Upper lobe of left lung (tissue), 6 donors: ENCODE measurements around the gene KMT2D. TPM values are rescaled to one million over a fixed set of nuclear protein-coding genes. Genes with fewer than 3 reads are reported as not detected.

ENCODE experiments used
- ATAC-seq, 2 donors: fragments of 200-7000 bp; cut with Tn5 transposase; one replicate each; pipeline ENCODE4 v1.9.1; 2022; ENCODE audit warnings: mild to moderate bottlenecking in 2 of 2, moderate library complexity in 2 of 2; ENCODE audit not compliant: low FRiP score in 2 of 2
- DNase-seq, 2 donors: peaks; one replicate each; pipeline ENCODE4 v3.0.0-alpha.2; 2019 to 2020
- H3K27ac ChIP-seq, 4 donors: fragments of 200-600 bp; sonication (generic); one replicate each; pipeline ENCODE4 v1.5.1; 2016 to 2019
- H3K27me3 ChIP-seq, 4 donors: fragments of 200-600 bp; sonication (generic); one replicate each; pipeline ENCODE4 v1.5.1; 2017 to 2019
- H3K36me3 ChIP-seq, 4 donors: fragments of 200-600 bp; sonication (generic); one replicate each; pipeline ENCODE4 v1.5.1; 2016 to 2019
- H3K4me1 ChIP-seq, 4 donors: fragments of 200-600 bp; sonication (generic); one replicate each; pipeline ENCODE4 v1.5.1; 2018 to 2019
- H3K4me3 ChIP-seq, 4 donors: fragments of 200-600 bp; sonication (generic); one replicate each; pipeline ENCODE4 v1.5.1; 2017 to 2019; ENCODE audit warnings: mild to moderate bottlenecking in 2 of 4, moderate library complexity in 1 of 4
- H3K9me3 ChIP-seq, 4 donors: fragments of 200-600 bp; sonication (generic); one replicate each; pipeline ENCODE4 v1.5.1; 2018 to 2019
- EP300 ChIP-seq, 4 donors: sonication (generic); formaldehyde crosslinking; IDR thresholded peaks; one replicate each; pipeline ENCODE4 v1.5.1; 2017; ENCODE audit warnings: antibody characterized with exemption in 4 of 4, control low read depth in 2 of 4
- POLR2A ChIP-seq, 4 donors: fragments of 450-650 bp; IDR thresholded peaks; one replicate each; pipeline ENCODE4 v1.5.1; 2016 to 2017; ENCODE audit warnings: antibody characterized with exemption in 4 of 4, mild to moderate bottlenecking in 2 of 4
- POLR2AphosphoS5 ChIP-seq, 2 donors: sonication (generic); formaldehyde crosslinking; IDR thresholded peaks; one replicate each; pipeline ENCODE4 v1.5.1; 2017; ENCODE audit warnings: antibody characterized with exemption in 2 of 2
- WGBS, 2 donors: methylation state at CpG; one replicate each; pipeline ENCODE4 v1.1.5; 2017 to 2018; 5-methylcytosine and 5-hydroxymethylcytosine counted together
- total RNA-seq, 6 donors: library from RNA; depleted of rRNA in 4 of 6; stranded (reverse); fragments of >200 nt in 4 of 6; gene quantifications; one replicate each; pipeline versions ENCODE4 v1.1.0 to v1.2.1, GENCODE V29; 2016 to 2021
- TF ChIP-seq, protein P1 (sequence below), 6 experiments: fragments of 450-650 bp in 4 of 6; fragments of 200-600 bp in 2 of 6; sonication (generic) in 2 of 6; IDR thresholded peaks; one replicate each; pipeline ENCODE4 v1.5.1; 2016 to 2019; ENCODE audit warnings: antibody characterized with exemption in 6 of 6
- donor health status: DM: no; HTN: no; CAD: no; lungs with moderate emphysema.
- donor health status: DM: no; HTN: yes; CAD: no; lungs with severe emphysema.

Gene KMT2D
- total RNA-seq, 6 donors from 2014 or later: 91.5 to 250 (median 112) TPM

DNA sequence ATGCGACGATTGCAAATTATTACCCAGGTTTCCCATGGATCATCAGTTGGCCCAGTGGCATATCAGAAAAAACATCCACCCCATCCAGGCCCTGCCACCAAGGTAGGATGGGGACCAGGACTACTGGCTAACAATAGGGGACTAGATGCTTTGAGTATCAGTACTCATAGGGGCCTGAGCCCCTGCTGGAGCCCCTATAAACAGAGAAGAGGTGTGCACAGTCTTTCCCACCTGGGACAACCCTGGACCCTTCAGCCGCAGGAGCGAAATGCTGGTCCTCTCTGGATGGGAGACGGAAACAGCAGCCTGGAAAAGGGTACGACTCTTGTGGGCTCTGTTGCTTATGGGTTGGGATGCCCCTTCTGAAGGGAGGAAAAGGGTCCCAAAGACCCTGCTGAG lies 28.3 kb upstream of the KMT2D start:
- peaks cover 0 to 44% (median 21%) of the 10 kb centered on the region in 4 donors for H3K27me3 ChIP-seq
- no peak for ATAC-seq
- no peak for DNase-seq
- H3K4me1 ChIP-seq: peaks cover 55 to 65% (median 60%) of the 10 kb centered on the region in 4 donors
- H3K36me3 ChIP-seq: no peaks in the 10 kb centered on the region
- no peak for TF ChIP-seq POLR2AphosphoS5 (IDR thresholded peaks at IDR 0.05)
- no peak for TF ChIP-seq POLR2A (IDR thresholded peaks at IDR 0.05)
- TF ChIP-seq EP300 (IDR thresholded peaks at IDR 0.05): no peak
- TF ChIP-seq, protein P1, sequence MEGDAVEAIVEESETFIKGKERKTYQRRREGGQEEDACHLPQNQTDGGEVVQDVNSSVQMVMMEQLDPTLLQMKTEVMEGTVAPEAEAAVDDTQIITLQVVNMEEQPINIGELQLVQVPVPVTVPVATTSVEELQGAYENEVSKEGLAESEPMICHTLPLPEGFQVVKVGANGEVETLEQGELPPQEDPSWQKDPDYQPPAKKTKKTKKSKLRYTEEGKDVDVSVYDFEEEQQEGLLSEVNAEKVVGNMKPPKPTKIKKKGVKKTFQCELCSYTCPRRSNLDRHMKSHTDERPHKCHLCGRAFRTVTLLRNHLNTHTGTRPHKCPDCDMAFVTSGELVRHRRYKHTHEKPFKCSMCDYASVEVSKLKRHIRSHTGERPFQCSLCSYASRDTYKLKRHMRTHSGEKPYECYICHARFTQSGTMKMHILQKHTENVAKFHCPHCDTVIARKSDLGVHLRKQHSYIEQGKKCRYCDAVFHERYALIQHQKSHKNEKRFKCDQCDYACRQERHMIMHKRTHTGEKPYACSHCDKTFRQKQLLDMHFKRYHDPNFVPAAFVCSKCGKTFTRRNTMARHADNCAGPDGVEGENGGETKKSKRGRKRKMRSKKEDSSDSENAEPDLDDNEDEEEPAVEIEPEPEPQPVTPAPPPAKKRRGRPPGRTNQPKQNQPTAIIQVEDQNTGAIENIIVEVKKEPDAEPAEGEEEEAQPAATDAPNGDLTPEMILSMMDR (IDR thresholded peaks at IDR 0.05): no peak
- H3K9me3 ChIP-seq: no peaks in the 10 kb centered on the region
- H3K27ac ChIP-seq: no peak overlapping the region
- no peak overlapping the region for H3K4me3 ChIP-seq
- WGBS, 2 donors: 67 to 72% methylated on average over 6 of the region's 6 CpGs

DNA sequence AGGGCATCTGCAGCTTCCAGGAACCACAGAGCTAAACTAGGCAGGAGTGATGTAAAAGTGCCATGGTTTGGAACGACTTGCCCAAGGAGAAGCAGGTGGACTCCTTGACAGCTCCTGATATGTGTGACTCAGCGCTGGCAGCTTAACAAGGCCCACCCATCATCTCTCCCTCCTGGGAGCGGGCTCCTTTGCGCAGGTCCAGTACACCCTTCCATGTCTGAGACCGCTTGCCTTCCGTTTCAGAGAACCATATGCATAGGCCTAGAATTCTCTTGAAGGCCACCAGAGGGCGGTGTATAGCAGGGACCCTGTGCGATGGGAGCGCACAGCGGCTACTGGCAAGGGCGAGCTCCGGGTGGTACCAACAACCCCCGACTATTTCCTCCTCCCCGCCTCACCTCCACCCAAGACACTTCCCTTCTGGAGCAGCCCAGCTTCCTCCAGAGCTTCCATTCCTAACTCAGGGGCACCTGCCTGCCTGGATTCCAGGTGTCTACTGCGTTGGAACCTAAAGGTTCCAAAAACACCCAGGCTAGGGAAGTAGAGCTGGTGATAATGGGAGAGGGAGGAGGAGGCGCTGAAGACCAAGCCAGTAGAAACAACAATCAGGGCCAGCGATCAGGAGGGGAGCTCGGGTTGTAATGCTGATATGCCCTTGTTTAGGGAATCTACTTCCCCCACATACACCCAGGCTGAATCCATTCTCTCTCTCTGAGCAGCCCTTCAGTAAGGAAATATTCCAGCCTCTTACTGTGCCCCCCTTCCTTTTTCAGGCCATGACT lies 27.7 kb upstream of the KMT2D start:
- TF ChIP-seq, protein P1 (IDR thresholded peaks at IDR 0.05): peak; percentile 83 to 91 (median 87)
- TF ChIP-seq EP300 (IDR thresholded peaks at IDR 0.05): no peak
- ATAC-seq (peak; percentile 94), DNase-seq (peak in 1 of 2 donors; percentile 89)
- Histone ChIP-seq H3K27ac (peak overlapping the region in 1 of 4 donors; percentile 10), H3K4me1 (peaks cover 49 to 59% (median 55%) of the 10 kb centered on the region in 4 donors), H3K27me3 (peaks cover 0 to 39% (median 18%) of the 10 kb centered on the region in 4 donors), H3K4me3 (no peak overlapping the region), H3K9me3 (no peaks in the 10 kb centered on the region), H3K36me3 (no peaks in the 10 kb centered on the region)
- WGBS, 2 donors: 2 to 3% methylated on average over 16 to 18 of the region's 18 CpGs

DNA sequence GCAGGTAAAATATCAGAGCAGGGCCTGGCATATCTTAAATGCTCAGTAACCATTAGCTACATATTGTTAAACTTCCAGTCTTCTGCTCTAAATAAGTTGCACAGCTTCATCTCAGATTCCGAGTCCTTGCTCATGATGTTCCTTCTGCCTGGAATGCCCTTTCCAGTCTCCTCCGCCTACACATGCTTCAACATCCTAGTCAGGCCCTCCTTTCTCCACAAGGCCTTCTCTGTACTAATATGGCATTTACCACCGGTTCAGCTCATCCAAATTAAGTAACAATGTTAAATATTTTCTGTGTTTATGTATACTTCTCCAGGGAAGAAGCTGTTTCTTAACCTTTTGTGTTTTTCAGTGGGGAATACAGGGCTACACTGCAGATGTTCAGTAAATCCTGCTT lies 25.5 kb upstream of the KMT2D start:
- ATAC-seq (no peak), DNase-seq (no peak)
- Histone ChIP-seq H3K36me3 (no peaks in the 10 kb centered on the region), H3K4me3 (no peak overlapping the region), H3K27me3 (peaks cover 0 to 19% (median 7%) of the 10 kb centered on the region in 4 donors), H3K27ac (no peak overlapping the region), H3K9me3 (no peaks in the 10 kb centered on the region), H3K4me1 (peaks cover 28 to 37% (median 33%) of the 10 kb centered on the region in 4 donors)
- WGBS, 2 donors: 79 to 81% methylated on average over 3 of the region's 3 CpGs
- TF ChIP-seq POLR2AphosphoS5 (IDR thresholded peaks at IDR 0.05) (no peak), POLR2A (IDR thresholded peaks at IDR 0.05) (no peak), EP300 (IDR thresholded peaks at IDR 0.05) (no peak)
- TF ChIP-seq, protein P1 (IDR thresholded peaks at IDR 0.05): no peak

DNA sequence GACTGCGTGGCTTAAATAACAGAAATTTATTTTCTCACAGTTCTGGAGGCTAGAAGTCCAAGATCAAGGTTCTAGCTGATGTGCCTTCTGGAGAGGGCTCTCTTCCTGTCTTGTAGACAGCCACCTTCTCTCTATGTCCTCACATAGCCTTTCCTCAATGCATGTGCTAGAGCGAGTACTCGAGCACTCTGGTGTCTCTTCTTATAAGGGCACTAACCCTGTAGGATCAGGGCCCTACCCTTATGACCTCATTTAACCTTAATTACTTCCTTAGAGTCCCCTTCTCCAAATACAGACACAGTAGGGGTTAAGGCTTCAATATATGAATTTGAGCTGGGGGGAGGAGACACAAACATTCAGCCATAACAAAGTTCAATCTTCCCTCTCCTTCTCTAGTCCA lies 23.8 kb upstream of the KMT2D start:
- 100% methylated on average over 3 of the region's 3 CpGs for WGBS, 2 donors
- TF ChIP-seq EP300 (IDR thresholded peaks at IDR 0.05) (no peak), POLR2A (IDR thresholded peaks at IDR 0.05) (no peak), POLR2AphosphoS5 (IDR thresholded peaks at IDR 0.05) (no peak)
- TF ChIP-seq, protein P1 (IDR thresholded peaks at IDR 0.05): no peak
- H3K4me1 ChIP-seq: peaks cover 12 to 20% (median 16%) of the 10 kb centered on the region in 4 donors
- ATAC-seq: no peak
- no peak overlapping the region for H3K4me3 ChIP-seq
- no peak overlapping the region for H3K27ac ChIP-seq
- peaks cover 0 to 6% (median 1%) of the 10 kb centered on the region in 4 donors for H3K27me3 ChIP-seq
- H3K9me3 ChIP-seq: no peaks in the 10 kb centered on the region
- H3K36me3 ChIP-seq: no peaks in the 10 kb centered on the region
- DNase-seq: no peak

DNA sequence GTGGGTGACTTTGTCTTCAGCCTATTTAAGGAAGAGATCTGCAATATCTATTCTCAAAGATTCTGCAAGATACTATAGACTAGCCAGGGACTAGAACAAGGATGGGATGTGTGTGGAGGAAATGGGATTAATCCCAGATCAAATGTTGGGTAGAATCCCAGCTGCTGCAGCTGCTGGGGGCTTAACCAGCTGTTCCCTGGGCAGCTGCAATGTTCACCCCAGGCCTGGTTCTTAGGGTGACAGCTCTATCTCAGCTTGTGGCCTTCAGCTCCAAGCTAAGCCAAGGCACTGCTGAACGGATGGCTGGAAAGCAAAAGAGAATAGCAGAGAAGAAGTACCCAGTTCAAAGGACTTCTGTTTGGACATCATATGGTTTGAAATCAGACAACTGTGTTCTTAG lies 19.2 kb upstream of the KMT2D start:
- Histone ChIP-seq H3K4me1 (no peaks in the 10 kb centered on the region), H3K4me3 (no peak overlapping the region), H3K27ac (no peak overlapping the region), H3K9me3 (no peaks in the 10 kb centered on the region), H3K36me3 (no peaks in the 10 kb centered on the region), H3K27me3 (no peaks in the 10 kb centered on the region)
- no peak for DNase-seq
- TF ChIP-seq EP300 (IDR thresholded peaks at IDR 0.05) (no peak), POLR2AphosphoS5 (IDR thresholded peaks at IDR 0.05) (no peak), POLR2A (IDR thresholded peaks at IDR 0.05) (no peak)
- TF ChIP-seq, protein P1 (IDR thresholded peaks at IDR 0.05): no peak
- WGBS, 2 donors: 77 to 82% methylated on average over 1 of the region's 1 CpG
- no peak for ATAC-seq
